HG03060 (cell line): ENCODE results near the gene CHST1.

ENCODE experiments used
- ATAC-seq: cut with Tn5 transposase; IDR thresholded peaks from one replicate; pipeline ENCODE4 v1.9.1; 2021; ENCODE audit warnings: low read depth, moderate number of reproducible peaks; ENCODE audit not compliant: unreplicated experiment

CHST1 gene

DNA sequence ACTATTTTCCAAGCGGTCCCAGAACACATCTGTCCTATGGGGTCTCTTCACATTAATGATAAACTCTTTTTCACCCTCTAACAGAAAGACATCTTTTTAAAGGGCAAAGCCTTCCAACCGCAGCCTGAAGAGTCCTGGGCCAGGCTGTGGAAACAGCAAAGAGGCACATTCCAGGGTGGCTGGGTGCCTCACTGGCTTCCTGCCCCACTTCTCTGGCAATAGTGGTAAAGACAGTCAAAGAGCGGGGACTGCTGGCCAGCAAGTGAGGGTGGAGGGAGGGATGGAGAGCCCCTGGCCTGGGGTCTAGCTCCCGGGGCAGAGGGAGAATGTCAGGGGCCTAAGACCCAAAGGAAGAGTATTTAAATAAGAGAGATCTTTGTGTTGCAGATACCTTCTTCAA, 10.2 kb upstream of the CHST1 start:
- no peak for ATAC-seq

DNA sequence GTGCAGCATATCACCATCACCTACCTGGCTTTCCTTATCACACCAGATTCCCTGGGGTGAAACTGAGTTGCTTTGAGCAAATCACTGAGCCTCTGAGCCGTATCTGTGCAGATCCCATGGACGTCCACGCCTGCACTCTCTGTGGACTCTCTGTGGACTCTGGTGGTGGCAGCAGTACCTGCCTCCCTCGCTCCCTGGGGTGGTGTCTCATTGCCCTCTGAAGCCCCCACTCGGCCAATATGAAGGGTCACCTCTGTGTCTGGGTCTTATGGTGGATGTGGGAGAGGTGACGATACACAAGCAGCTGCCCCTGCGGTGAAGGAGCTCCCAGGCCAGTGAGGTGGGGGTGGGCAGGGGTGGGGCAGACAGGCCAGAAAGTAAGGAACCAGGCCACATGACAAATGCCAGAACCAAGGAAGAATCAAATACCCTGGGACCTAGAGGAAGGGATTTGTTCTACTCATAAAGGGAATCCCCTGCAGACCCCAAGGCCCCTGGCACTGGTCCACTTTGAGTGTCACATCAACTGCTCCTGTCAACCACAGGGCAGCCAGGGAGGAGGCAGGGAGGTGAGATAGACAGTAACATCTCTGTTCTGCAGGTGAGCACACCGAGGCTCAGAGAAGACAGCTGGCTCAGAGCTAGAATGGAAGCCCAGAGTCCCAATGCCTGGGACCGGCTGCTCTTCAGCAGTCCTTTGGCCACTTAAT, 9.2 kb upstream of the CHST1 start:
- ATAC-seq = no peak

DNA sequence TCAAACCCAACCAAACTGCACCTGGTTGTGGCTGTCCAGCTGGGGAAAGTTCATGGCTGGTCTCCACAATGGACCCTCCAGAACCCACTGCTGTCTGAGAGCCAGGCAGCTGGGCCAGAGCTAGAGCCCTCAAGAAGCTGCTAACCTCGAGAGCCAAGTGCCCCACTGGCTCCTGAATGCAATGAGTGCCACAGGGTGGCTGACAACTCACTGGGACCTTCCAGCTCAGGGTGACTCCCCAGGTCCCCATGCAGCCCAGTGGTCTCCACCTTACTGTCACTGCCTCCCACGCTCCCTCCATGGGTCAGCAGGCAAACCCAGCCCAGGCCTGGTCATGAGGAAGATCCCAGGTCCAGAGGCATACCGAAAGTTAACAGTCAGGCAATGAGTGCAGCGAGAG, 8.0 kb upstream of the CHST1 start:
- ATAC-seq = no peak

GRCh38 chr11:45672593-45672992, 7.2 kb upstream of the CHST1 start:
- ATAC-seq = no peak

DNA sequence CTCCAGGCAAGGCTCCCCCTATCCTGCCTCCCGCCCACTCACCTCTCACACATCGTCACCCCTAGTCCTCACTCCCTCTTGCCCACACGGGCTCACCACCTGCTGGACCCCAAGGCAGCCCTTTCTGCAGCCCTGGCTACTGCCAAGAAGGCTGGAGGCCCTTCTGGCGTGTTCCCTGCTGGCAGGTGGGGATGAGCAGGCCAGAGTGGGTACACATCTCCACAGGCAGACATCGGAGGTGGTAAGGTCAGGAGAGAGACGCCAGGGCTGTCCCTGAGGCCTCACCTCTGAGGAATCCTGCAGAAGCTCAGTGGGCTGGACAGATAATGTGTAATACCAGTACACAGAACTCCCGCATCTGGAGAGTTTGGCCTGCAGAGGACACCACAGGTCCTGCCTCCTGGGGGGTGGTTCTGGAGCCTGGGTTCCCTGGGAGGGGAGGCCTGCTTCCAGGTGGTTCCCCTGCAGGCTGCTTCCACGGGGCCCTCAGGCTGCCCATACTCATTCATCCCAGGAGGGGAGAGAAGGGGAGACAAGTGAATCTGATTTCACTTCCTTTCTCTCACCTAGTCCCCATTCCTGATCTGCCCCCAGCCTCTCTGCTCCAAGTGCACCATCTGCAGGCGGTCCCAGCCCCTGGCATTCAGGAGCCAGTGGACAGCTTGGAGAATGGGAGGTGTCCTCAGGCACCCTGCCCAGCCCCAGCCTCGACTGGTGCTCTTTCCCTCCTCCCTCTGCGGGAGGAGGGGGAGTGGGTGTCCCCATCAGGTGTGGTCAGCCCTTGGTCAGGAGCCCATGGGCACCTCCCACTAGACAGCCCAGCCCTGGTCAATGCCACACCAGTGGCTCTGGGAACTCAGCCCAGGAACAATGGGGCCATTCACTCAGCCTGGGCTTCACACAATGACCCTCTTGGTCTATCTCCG, 6.1 kb upstream of the CHST1 start:
- ATAC-seq = no peak

- ATAC-seq = no peak
These were observed 5.1 kb upstream of the CHST1 start for GRCh38 chr11:45670386-45671135.

DNA sequence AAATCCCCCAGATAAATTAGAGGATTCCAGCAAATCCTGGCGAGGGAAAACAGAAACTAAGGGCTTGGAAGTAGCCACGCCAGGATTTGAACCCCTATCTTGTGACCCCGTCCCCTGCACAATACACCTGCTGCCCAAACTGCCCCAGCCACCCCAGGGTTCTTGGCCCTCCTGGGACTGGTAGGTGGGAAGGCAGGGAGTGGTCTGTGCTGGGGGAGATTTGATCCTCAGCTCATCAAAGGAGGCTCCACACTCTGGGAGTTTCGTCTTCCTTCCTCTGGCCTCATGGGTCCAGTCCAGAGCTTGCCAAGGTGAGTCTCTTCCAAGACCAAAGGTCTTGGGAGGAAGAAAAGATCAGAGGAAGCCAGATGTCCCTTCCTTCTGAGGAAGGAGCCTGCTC, 4.5 kb upstream of the CHST1 start:
- no peak for ATAC-seq

- ATAC-seq = no peak
These were observed 3.7 kb upstream of the CHST1 start for GRCh38 chr11:45669146-45669545.

GRCh38 chr11:45667929-45668680, 2.7 kb upstream of the CHST1 start:
- ATAC-seq = no peak

- ATAC-seq = no peak
These were observed 1.5 kb upstream of the CHST1 start for GRCh38 chr11:45666648-45667642.

DNA sequence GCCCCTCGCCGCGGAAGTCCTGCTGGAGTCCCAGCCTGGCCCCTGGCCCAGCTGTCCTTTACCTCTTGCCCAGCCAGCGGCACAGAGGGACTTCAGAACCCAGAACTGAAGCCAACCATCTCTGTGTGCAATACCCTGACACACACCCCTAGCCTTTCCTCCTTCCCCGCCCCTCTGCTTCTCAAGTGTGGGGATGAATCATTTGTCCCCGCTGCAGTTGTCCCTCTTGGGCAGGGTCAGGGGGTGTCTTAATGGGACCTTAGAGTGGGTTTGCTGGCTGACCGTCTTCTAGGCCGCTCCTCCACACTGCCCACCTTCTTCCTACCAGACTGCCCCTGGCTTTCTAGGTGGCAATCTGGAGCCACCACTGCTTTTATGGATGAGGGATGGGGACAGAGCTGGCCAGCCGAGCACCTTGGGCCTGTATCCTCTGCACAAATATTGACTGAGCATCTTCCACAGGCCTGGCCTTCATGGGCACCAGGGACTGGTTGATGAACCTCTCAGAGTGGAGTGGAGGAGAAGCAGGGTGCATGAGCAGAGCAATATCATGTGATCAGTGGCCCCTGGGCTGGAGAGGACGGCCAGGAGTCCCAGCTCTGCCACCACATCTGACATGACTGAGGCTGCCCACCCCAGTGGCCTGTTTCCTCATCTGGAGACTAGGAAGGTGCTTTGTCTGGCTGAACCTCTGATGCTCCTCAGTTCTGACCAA, 668 bp upstream of the CHST1 start:
- ATAC-seq = no peak

DNA sequence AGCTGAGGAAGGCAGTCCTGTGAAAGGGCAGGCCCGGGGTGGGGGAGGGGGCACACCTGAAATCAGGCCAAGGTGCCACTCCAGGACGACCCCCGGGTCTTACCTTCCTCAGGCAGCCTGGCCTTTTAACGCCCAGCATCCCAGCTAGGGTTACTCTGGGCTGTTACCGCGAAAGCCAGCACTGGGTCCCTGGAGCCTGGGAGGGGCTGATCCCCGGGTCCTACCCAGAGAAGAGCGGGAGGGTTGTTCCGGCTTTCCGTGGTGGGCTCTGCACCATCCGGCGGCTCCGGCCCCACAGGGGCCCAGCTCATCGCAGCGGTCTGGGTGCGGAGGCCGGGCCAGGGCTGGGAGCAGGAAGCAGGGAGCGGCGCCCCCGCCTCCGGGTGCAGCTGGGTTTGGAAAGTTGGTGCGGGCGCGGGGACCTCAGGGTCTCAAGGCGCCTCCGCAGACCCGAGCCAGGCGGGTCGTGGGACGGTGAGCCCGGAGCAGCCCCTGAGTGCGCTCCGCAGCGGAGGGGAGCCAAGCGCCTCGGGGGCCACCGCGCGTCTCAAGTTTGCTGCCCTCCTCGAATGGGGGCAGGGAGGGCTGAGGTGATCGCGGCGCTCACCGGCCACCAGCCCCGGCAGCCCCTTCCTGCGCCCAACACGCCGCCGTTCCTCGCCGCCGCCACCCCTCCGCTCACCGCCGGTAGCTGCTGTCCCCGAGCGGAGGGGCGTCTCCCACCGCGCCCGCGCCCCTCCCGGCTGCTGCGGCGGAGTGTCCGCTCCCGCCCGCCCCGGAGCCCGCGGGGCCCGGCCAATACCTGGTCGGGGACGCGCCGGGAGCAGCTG, 831 bp downstream of the CHST1 start:
- ATAC-seq = no peak

DNA sequence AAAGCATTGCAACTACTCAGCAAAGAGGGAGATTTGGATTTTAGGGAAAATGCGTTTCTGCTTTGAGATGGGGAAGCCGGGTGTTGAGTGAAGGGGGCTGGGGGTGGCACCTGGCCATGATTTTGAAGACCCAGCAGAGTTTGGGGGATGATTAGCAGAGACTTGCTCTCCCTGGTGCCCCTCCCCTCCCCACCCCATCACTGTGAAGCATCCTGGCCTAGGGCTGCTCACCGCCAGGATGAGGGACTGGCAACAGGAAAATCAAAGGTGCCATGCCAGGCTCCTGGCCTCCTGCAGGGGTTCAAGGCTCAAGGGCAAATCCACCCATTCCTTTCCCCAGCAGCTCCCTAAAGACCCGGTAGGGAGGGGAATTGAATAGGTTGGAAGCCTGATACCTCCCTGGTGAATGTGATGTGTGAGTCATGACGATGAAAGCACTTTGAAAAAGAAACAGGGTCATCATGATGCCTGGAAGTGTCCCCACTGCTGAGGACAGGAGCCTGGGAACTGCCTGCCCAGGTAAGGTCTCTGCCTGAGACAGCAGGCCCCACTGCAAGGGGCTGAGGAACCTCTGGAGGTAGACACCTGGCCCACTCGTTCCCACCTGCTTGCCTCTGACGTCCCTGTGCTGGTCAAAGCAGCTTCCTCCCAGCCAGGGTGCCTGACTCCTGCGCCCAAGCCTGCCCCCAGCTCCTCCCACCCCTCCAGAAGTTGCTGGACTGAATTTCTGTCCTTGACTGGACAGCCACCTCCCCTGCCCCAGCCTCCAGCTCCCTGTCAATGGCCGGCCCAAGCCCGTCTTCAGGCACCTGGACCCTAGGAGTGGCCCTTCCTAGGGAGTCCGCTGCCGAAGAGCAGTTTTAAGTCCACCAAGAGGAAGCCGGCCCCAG, 1.7 kb downstream of the CHST1 start:
- no peak for ATAC-seq

- ATAC-seq = no peak
These were observed 2.5 kb downstream of the CHST1 start for GRCh38 chr11:45662665-45663485.

DNA sequence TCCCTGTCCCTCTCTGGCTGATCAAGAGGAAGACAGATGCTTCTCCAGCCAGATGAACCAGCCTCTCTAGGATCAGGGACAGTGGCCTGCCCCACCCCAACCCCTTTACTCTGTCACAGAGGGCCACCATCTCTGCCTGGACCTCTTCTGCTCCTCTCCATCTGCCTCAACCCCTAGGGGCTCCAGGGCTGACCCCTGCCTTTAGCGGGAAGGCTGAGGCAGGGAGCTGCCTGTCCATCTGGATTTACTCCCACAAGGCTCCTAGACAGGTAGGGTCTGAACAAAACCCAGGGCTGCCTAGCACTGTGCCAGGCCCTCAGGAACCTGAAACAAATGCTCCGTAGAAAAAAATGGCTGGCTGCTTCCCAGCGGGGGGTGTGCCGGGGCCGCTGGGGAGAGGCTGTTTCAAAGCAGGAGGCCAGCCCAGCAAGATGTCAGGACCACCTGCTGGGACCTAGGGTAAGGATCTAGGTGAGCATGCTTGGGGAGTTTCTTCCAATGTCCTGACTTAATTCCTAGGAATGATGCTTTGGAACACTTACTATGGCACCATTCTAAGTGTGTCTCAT, 3.2 kb downstream of the CHST1 start:
- ATAC-seq = no peak
